HepG2 (cell line): ENCODE results near the gene POTEF. TPM values are rescaled to one million over a fixed set of nuclear protein-coding genes. Genes with fewer than 3 reads are reported as not detected.

ENCODE experiments used
- DMAP1 ChIP-seq: IDR thresholded peaks from 2 replicates; pipeline ENCODE4 v1.6.1; 2016
- FOXA3 ChIP-seq: IDR thresholded peaks from 2 replicates; pipeline ENCODE4 v1.6.1; 2016; ENCODE audit warnings: missing genetic modification reagents, missing compliant biosample characterization
- GATAD1 ChIP-seq: IDR thresholded peaks from 2 replicates; pipeline ENCODE4 v1.6.1; 2016; ENCODE audit warnings: missing genetic modification reagents, missing compliant biosample characterization
- GZF1 ChIP-seq: sonication (generic); formaldehyde crosslinking; IDR thresholded peaks from 2 replicates; pipeline ENCODE4 v1.5.1; 2020; ENCODE audit warnings: mild to moderate bottlenecking, missing genetic modification reagents
- IRF2 ChIP-seq: IDR thresholded peaks from 2 replicates; pipeline ENCODE4 v1.6.1; 2018; ENCODE audit warnings: missing genetic modification reagents, missing compliant biosample characterization
- MXI1 ChIP-seq: IDR thresholded peaks from 3 replicates; pipeline ENCODE4 v1.6.1; 2012; ENCODE audit warnings: low read depth, low read length, inconsistent platforms, borderline replicate concordance
- MYC ChIP-seq: sonication (generic); formaldehyde crosslinking; IDR thresholded peaks from 2 replicates; pipeline ENCODE4 v1.9.0; 2021; ENCODE audit warnings: missing genetic modification reagents, borderline replicate concordance
- POLR2G ChIP-seq: fragments of 200-400 bp; formaldehyde crosslinking; IDR thresholded peaks from 2 replicates; pipeline ENCODE4 v1.6.1; 2018; ENCODE audit warnings: mild to moderate bottlenecking, low read depth, low read length, moderate library complexity
- RXRA ChIP-seq: sonication (generic); formaldehyde crosslinking; IDR thresholded peaks from 2 replicates; pipeline ENCODE4 v1.5.1; 2020; ENCODE audit warnings: missing genetic modification reagents
- SAP130 ChIP-seq: IDR thresholded peaks from 2 replicates; pipeline ENCODE4 v1.6.1; 2016; ENCODE audit warnings: low read depth
- TAF1 ChIP-seq: sonication (generic); formaldehyde crosslinking; IDR thresholded peaks from 2 replicates; pipeline ENCODE4 v1.4.0; 2020; ENCODE audit warnings: missing genetic modification reagents
- YEATS4 ChIP-seq: sonication (generic); formaldehyde crosslinking; IDR thresholded peaks from 2 replicates; pipeline ENCODE4 v1.4.0; 2020; ENCODE audit warnings: missing genetic modification reagents, borderline replicate concordance
- ZSCAN9 ChIP-seq: IDR thresholded peaks from 2 replicates; pipeline ENCODE4 v1.6.1; 2016; ENCODE audit warnings: borderline replicate concordance
- polyA plus RNA-seq, 8 experiments: library from polyadenylated mRNA; depleted of rRNA in 3 of 8; stranded (reverse) in 7 of 8; unstranded in 1 of 8; fragments of >200 nt; fragmentation: Illumina TruSeq in 4 of 8; extraction: Trizol in 4 of 8; gene quantifications; 2 replicates each; pipeline versions ENCODE4 v1.2.1 to v1.2.3, GENCODE V29; 2011 to 2016; ENCODE audit warnings: low read depth in 4 of 8, missing spikeins in 1 of 8, mixed read lengths in 1 of 8; ENCODE audit not compliant: insufficient read depth in 1 of 8
- total RNA-seq, 5 experiments: library from RNA; depleted of rRNA; stranded (reverse); fragments of >200 nt; fragmentation: Illumina TruSeq; extraction: Trizol; gene quantifications; 2 replicates each; pipeline ENCODE4 v1.2.3, GENCODE V29; 2016; ENCODE audit warnings: low read depth in 1 of 5
- TF ChIP-seq, protein P1 (sequence below): sonication (generic); formaldehyde crosslinking; IDR thresholded peaks from 2 replicates; pipeline ENCODE4 v1.5.0; 2020; ENCODE audit warnings: mild to moderate bottlenecking, missing genetic modification reagents, borderline replicate concordance
- TF ChIP-seq, protein P2 (sequence below): IDR thresholded peaks from 2 replicates; pipeline ENCODE4 v1.6.1; 2016
- TF ChIP-seq, protein P3 (sequence below), 2 experiments: sonication (generic) in 1 of 2; formaldehyde crosslinking in 1 of 2; IDR thresholded peaks; 2 replicates each; pipeline versions ENCODE4 v1.4.0 to v1.6.1; 2018 to 2020; ENCODE audit warnings: missing genetic modification reagents in 2 of 2, borderline replicate concordance in 1 of 2, low read depth in 1 of 2, mild to moderate bottlenecking in 1 of 2, missing biosample characterization in 1 of 2
- TF ChIP-seq, protein P4 (sequence below): IDR thresholded peaks from 2 replicates; pipeline ENCODE4 v1.6.1; 2012; ENCODE audit warnings: inconsistent platforms
- TF ChIP-seq, protein P5 (sequence below): IDR thresholded peaks from 2 replicates; pipeline ENCODE4 v1.6.1; 2018; ENCODE audit warnings: missing genetic modification reagents
- TF ChIP-seq, protein P6 (sequence below): IDR thresholded peaks from 2 replicates; pipeline ENCODE4 v1.6.1; 2016; ENCODE audit warnings: missing genetic modification reagents, missing compliant biosample characterization

POTEF gene
- total and polyA plus RNA-seq, 2 of the 13 experiments (the other 11 are each of a cell fraction or from before 2014, with no cell fraction given) = 1.2 to 6.0 TPM

DNA sequence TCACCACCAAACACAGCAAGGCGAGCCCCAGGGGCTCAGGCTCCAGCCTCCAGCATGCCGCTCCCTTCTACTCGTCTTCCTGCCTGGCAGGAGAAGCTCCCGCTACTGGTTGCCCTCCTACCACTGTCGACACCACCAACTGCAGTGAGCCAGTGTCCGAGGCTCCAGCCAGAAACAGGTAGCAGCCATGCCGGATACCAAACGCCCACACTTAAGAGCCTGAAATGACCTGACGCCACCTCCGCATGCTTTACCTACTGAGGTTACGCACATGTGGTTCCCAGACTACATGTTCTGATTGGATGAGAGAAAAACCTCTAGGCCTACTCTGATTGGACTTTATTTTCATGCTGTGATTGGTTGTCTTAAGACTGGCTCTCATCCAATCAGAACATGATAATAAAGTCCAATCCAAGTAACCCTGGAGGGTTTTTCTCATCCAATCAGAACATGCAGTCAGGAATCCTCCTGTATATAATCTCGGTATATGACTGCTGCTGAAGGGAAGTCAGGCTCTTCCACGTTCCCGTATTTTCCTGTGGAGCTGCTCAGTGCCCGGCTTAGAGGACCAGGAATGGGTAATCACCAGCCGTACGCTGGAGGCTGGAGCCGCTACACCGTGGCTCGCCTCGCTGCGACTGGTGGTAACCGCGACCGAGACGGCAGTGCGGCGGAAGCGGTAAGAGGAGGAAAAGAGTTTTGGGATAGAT lies at the start of gene POTEF (continued):
- TF ChIP-seq MXI1 (peak; percentile 52; the same call in 1 of the 3 replicates), FOXA3 (peak; percentile 13; the same call in 1 of the 2 replicates), DMAP1 (CRISPR knock-in tag) (peak; percentile 57; the same call in 1 of the 2 replicates), YEATS4 (CRISPR knock-in tag) (0 out of 2 replicates have a peak, but pooled peaks have one; percentile 43), ZSCAN9 (CRISPR knock-in tag) (0 out of 2 replicates have a peak, but pooled peaks have one; percentile 31), POLR2G (peak; percentile 50), IRF2 (CRISPR knock-in tag) (0 out of 2 replicates have a peak, but pooled peaks have one; percentile 32), MYC (CRISPR knock-in tag) (peak; percentile 50; the same call in 1 of the 2 replicates), SAP130 (peak; percentile 85), TAF1 (CRISPR knock-in tag) (peak; percentile 56; the same call in 1 of the 2 replicates), GATAD1 (CRISPR knock-in tag) (peak; percentile 70), RXRA (CRISPR knock-in tag) (peak; percentile 44; the same call in 1 of the 2 replicates), GZF1 (peak; percentile 96)
- TF ChIP-seq, protein P1, sequence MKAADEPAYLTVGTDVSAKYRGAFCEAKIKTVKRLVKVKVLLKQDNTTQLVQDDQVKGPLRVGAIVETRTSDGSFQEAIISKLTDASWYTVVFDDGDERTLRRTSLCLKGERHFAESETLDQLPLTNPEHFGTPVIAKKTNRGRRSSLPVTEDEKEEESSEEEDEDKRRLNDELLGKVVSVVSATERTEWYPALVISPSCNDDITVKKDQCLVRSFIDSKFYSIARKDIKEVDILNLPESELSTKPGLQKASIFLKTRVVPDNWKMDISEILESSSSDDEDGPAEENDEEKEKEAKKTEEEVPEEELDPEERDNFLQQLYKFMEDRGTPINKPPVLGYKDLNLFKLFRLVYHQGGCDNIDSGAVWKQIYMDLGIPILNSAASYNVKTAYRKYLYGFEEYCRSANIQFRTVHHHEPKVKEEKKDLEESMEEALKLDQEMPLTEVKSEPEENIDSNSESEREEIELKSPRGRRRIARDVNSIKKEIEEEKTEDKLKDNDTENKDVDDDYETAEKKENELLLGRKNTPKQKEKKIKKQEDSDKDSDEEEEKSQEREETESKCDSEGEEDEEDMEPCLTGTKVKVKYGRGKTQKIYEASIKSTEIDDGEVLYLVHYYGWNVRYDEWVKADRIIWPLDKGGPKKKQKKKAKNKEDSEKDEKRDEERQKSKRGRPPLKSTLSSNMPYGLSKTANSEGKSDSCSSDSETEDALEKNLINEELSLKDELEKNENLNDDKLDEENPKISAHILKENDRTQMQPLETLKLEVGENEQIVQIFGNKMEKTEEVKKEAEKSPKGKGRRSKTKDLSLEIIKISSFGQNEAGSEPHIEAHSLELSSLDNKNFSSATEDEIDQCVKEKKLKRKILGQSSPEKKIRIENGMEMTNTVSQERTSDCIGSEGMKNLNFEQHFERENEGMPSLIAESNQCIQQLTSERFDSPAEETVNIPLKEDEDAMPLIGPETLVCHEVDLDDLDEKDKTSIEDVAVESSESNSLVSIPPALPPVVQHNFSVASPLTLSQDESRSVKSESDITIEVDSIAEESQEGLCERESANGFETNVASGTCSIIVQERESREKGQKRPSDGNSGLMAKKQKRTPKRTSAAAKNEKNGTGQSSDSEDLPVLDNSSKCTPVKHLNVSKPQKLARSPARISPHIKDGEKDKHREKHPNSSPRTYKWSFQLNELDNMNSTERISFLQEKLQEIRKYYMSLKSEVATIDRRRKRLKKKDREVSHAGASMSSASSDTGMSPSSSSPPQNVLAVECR (CRISPR knock-in tag) = peak; percentile 31; the same call in 1 of the 2 replicates
- TF ChIP-seq, protein P2, sequence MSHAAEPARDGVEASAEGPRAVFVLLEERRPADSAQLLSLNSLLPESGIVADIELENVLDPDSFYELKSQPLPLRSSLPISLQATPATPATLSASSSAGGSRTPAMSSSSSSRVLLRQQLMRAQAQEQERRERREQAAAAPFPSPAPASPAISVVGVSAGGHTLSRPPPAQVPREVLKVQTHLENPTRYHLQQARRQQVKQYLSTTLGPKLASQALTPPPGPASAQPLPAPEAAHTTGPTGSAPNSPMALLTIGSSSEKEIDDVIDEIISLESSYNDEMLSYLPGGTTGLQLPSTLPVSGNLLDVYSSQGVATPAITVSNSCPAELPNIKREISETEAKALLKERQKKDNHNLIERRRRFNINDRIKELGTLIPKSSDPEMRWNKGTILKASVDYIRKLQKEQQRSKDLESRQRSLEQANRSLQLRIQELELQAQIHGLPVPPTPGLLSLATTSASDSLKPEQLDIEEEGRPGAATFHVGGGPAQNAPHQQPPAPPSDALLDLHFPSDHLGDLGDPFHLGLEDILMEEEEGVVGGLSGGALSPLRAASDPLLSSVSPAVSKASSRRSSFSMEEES (CRISPR knock-in tag) = 0 out of 2 replicates have a peak, but pooled peaks have one; percentile 29
- TF ChIP-seq, protein P3, sequence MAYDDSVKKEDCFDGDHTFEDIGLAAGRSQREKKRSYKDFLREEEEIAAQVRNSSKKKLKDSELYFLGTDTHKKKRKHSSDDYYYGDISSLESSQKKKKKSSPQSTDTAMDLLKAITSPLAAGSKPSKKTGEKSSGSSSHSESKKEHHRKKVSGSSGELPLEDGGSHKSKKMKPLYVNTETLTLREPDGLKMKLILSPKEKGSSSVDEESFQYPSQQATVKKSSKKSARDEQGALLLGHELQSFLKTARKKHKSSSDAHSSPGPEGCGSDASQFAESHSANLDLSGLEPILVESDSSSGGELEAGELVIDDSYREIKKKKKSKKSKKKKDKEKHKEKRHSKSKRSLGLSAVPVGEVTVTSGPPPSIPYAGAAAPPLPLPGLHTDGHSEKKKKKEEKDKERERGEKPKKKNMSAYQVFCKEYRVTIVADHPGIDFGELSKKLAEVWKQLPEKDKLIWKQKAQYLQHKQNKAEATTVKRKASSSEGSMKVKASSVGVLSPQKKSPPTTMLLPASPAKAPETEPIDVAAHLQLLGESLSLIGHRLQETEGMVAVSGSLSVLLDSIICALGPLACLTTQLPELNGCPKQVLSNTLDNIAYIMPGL (CRISPR knock-in tag; IDR thresholded peaks at IDR 0.05; ENCODE audit: borderline replicate concordance in 1 of 2, low read depth in 1 of 2) = peak in 1 of 2 experiments; percentile 24; a peak in 1 of 4 replicates
- TF ChIP-seq, protein P4, sequence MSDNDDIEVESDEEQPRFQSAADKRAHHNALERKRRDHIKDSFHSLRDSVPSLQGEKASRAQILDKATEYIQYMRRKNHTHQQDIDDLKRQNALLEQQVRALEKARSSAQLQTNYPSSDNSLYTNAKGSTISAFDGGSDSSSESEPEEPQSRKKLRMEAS = peak; percentile 60
- TF ChIP-seq, protein P5, sequence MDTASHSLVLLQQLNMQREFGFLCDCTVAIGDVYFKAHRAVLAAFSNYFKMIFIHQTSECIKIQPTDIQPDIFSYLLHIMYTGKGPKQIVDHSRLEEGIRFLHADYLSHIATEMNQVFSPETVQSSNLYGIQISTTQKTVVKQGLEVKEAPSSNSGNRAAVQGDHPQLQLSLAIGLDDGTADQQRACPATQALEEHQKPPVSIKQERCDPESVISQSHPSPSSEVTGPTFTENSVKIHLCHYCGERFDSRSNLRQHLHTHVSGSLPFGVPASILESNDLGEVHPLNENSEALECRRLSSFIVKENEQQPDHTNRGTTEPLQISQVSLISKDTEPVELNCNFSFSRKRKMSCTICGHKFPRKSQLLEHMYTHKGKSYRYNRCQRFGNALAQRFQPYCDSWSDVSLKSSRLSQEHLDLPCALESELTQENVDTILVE (CRISPR knock-in tag) = 0 out of 2 replicates have a peak, but pooled peaks have one; percentile 27
- TF ChIP-seq, protein P6, sequence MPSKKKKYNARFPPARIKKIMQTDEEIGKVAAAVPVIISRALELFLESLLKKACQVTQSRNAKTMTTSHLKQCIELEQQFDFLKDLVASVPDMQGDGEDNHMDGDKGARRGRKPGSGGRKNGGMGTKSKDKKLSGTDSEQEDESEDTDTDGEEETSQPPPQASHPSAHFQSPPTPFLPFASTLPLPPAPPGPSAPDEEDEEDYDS = peak; percentile 74
